VCaP (cell line): ENCODE results near the gene REEP6.

Source experiments
- H3K27ac ChIP-seq: fragments of 450-650 bp; 2 replicates; pipeline ENCODE4 v1.5.1; 2017
- TF ChIP-seq, protein P1 (sequence below): fragments of 450-650 bp; conservative IDR thresholded peaks from 2 replicates; pipeline ENCODE4 v1.5.1; 2017; ENCODE audit warnings: mild to moderate bottlenecking, moderate library complexity

The REEP6 gene

GRCh38 chr19:1467490-1468273 lies 23.3 kb upstream of the REEP6 start:
- TF ChIP-seq, protein P1, sequence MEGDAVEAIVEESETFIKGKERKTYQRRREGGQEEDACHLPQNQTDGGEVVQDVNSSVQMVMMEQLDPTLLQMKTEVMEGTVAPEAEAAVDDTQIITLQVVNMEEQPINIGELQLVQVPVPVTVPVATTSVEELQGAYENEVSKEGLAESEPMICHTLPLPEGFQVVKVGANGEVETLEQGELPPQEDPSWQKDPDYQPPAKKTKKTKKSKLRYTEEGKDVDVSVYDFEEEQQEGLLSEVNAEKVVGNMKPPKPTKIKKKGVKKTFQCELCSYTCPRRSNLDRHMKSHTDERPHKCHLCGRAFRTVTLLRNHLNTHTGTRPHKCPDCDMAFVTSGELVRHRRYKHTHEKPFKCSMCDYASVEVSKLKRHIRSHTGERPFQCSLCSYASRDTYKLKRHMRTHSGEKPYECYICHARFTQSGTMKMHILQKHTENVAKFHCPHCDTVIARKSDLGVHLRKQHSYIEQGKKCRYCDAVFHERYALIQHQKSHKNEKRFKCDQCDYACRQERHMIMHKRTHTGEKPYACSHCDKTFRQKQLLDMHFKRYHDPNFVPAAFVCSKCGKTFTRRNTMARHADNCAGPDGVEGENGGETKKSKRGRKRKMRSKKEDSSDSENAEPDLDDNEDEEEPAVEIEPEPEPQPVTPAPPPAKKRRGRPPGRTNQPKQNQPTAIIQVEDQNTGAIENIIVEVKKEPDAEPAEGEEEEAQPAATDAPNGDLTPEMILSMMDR = no peak
- no peak overlapping the region for H3K27ac ChIP-seq

- H3K27ac ChIP-seq = no peak overlapping the region
- TF ChIP-seq, protein P1 = no peak
Measured at GRCh38 chr19:1468274-1468820, 22.6 kb upstream of the REEP6 start.

GRCh38 chr19:1468821-1469254 lies 22.1 kb upstream of the REEP6 start:
- H3K27ac ChIP-seq = peak overlapping the region; percentile 49; the same call in 1 of the 2 replicates
- TF ChIP-seq, protein P1 = peak; percentile 33

GRCh38 chr19:1469255-1470054 lies 21.5 kb upstream of the REEP6 start:
- TF ChIP-seq, protein P1 = 0 out of 2 replicates have a peak, but pooled peaks have one; percentile 17
- peak overlapping the region; percentile 49; the same call in 1 of the 2 replicates for H3K27ac ChIP-seq

DNA sequence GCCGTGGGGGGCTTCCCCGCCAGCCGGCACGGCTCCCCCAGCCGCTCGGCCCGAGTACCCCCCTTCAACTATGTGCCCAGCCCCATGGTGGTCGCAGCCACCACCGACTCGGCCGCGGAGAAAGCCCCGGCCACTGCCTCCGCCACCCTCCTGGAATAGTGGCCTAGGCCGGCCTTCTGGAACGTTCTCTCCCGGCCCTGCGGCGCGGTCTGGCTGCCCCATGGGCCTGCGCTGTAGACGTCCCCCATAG lies 21.0 kb upstream of the REEP6 start:
- peak overlapping the region; percentile 49; the same call in 1 of the 2 replicates for H3K27ac ChIP-seq
- TF ChIP-seq, protein P1 = no peak

DNA sequence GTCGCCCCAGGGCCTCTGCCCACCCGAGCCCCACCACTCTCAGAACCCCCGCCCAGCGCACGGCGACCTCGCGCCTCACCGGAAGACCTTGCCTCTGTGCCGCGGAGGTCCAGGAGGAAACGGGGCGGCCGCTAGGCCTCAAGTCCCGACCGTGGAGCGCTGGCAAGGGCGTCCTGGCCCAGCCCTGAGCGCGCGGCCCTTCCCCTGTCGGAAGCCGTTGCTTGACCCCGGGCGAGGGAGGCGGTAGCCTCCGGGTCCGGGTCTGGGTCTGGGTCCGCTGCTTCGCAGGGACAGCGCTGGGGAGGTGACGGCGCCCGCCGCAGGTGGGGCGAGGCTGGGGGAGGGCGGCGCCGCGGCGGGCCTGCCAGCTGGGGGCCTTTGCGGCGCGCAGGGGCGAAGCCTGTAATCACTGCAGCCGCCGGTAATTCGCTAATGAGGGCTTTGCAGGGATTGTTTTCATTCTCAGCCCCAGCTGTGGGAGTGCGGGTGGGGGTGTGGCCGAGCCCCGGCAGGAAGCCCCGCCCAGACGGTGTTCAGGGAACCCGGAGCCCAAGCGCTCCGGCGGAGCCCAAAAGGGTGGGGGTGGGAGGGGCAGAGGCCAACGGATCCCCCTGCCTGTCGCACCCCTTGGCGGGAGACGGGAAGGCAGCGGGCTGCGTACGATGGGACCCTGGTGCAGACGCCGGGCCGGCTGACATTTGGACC lies 20.5 kb upstream of the REEP6 start:
- TF ChIP-seq, protein P1 = no peak
- peak overlapping the region; percentile 49; the same call in 1 of the 2 replicates for H3K27ac ChIP-seq
